ENCODE data around the gene TCERG1L. TPM values are rescaled to one million over a fixed set of nuclear protein-coding genes. Genes with fewer than 3 reads are reported as not detected.

TCERG1L gene
- polyA plus RNA-seq, 1 donor from 2014 or later, result 0.53 TPM

DNA sequence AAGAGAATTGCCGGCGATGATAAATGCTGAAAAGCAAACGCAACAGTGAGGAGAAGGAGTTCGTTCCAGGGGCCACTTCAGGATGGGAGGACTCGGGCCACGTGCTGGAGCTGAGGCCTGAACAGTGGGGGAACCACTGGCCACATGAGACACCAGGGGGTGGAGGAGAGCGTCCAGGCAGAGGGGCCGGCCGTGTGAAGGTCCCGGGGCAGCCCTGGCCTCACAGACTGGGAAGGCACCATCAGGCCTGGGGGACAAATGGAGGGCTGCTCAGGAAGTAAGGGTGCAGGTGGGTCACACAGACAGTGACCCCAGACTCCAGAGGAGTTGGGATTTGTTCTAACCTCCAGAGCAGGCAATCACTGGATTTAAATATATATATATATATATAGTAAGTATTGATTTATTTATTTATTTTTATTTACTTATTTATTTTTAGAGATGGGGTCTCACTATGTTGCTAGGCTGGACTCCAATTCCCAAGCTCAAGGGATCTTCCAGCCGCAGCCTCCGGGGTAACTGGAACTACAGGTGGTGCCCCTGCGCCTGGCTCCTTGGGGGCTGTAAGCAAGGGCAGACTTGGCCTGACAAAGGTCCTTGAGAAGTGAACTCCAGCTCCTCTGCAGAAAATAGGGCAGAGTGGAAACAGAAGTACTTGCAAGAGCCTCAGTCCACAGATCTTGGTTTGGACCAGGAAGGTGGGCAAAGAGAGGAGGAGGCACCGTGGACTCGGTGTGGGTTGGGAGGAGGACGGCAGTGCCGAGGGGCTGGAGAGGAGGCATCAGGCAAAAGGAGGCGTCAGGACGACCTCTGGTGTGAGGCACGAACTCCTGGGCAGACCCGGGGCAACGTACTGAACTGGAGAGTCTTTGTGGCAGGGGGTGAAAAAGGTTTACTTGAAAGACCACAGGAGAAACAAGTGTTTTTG is 57.3 kb downstream of the TCERG1L start:
- no peaks in the 10 kb centered on the region for H4K20me1 ChIP-seq (ENCODE audit: insufficient read depth)
- H3K27me3 ChIP-seq (ENCODE audit: insufficient read depth, low read depth, low read length), result no peaks in the 10 kb centered on the region
- no peak overlapping the region for H3K27ac ChIP-seq (ENCODE audit: low read length)
- H3K4me2 ChIP-seq (ENCODE audit: low read length), result no peak overlapping the region
- no peak overlapping the region for H3K9ac ChIP-seq (ENCODE audit: low read length)
- H2AFZ ChIP-seq (ENCODE audit: low read depth, low read length), result no peak overlapping the region
- H3F3A ChIP-seq (ENCODE audit: insufficient read depth, low read length, poor library complexity, severe bottlenecking), result no peaks in the 10 kb centered on the region
- no peak overlapping the region for H3K4me3 ChIP-seq (ENCODE audit: low read length)
- no peaks in the 10 kb centered on the region for H3K9me2 ChIP-seq (ENCODE audit: insufficient read depth, low read length)
- TF ChIP-seq MXI1 (conservative IDR thresholded peaks at IDR 0.05; ENCODE audit: poor library complexity, severe bottlenecking), result no peak
- TF ChIP-seq POLR2AphosphoS5 (IDR thresholded peaks at IDR 0.05), result no peak
- no peak for TF ChIP-seq RAD21 (conservative IDR thresholded peaks at IDR 0.05)
- no peak for TF ChIP-seq EZH2 (IDR thresholded peaks at IDR 0.05; ENCODE audit: borderline replicate concordance, insufficient read depth, low read length, poor library complexity, severe bottlenecking)
- TF ChIP-seq SMC3 (conservative IDR thresholded peaks at IDR 0.05; ENCODE audit: poor library complexity), result no peak
- no peak for TF ChIP-seq CTCF (IDR thresholded peaks at IDR 0.05; ENCODE audit: poor library complexity, severe bottlenecking)
- no peak for TF ChIP-seq EP300 (conservative IDR thresholded peaks at IDR 0.05; ENCODE audit: poor library complexity, severe bottlenecking)
- TF ChIP-seq, protein P1, sequence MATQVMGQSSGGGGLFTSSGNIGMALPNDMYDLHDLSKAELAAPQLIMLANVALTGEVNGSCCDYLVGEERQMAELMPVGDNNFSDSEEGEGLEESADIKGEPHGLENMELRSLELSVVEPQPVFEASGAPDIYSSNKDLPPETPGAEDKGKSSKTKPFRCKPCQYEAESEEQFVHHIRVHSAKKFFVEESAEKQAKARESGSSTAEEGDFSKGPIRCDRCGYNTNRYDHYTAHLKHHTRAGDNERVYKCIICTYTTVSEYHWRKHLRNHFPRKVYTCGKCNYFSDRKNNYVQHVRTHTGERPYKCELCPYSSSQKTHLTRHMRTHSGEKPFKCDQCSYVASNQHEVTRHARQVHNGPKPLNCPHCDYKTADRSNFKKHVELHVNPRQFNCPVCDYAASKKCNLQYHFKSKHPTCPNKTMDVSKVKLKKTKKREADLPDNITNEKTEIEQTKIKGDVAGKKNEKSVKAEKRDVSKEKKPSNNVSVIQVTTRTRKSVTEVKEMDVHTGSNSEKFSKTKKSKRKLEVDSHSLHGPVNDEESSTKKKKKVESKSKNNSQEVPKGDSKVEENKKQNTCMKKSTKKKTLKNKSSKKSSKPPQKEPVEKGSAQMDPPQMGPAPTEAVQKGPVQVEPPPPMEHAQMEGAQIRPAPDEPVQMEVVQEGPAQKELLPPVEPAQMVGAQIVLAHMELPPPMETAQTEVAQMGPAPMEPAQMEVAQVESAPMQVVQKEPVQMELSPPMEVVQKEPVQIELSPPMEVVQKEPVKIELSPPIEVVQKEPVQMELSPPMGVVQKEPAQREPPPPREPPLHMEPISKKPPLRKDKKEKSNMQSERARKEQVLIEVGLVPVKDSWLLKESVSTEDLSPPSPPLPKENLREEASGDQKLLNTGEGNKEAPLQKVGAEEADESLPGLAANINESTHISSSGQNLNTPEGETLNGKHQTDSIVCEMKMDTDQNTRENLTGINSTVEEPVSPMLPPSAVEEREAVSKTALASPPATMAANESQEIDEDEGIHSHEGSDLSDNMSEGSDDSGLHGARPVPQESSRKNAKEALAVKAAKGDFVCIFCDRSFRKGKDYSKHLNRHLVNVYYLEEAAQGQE (IDR thresholded peaks at IDR 0.05; ENCODE audit: borderline replicate concordance), result no peak
- no peak for TF ChIP-seq TAF1 (IDR thresholded peaks at IDR 0.05; ENCODE audit: low read depth)
- H3K79me2 ChIP-seq (replicated peaks; ENCODE audit: insufficient read depth, low read length), result no peaks in the 10 kb centered on the region
- H3K9me3 ChIP-seq (ENCODE audit: low read length), result no peaks in the 10 kb centered on the region
- no peaks in the 10 kb centered on the region for H3K36me3 ChIP-seq (ENCODE audit: insufficient read depth, low read length)

GRCh38 chr10:131252567-131253276 is 58.8 kb downstream of the TCERG1L start:
- Histone ChIP-seq H3K9me2 (ENCODE audit: insufficient read depth, low read length) (no peaks in the 10 kb centered on the region), H4K20me1 (ENCODE audit: insufficient read depth) (no peaks in the 10 kb centered on the region), H3K9ac (ENCODE audit: low read length) (no peak overlapping the region), H3K27ac (ENCODE audit: low read length) (no peak overlapping the region), H3K36me3 (ENCODE audit: insufficient read depth, low read length) (no peaks in the 10 kb centered on the region), H3K4me2 (ENCODE audit: low read length) (no peak overlapping the region), H3K27me3 (ENCODE audit: insufficient read depth, low read depth, low read length) (no peaks in the 10 kb centered on the region), H2AFZ (ENCODE audit: low read depth, low read length) (no peak overlapping the region), H3F3A (ENCODE audit: insufficient read depth, low read length, poor library complexity, severe bottlenecking) (no peaks in the 10 kb centered on the region), H3K4me3 (ENCODE audit: low read length) (no peak overlapping the region), H3K79me2 (replicated peaks; ENCODE audit: insufficient read depth, low read length) (no peaks in the 10 kb centered on the region), H3K9me3 (ENCODE audit: low read length) (no peaks in the 10 kb centered on the region)
- TF ChIP-seq POLR2AphosphoS5 (IDR thresholded peaks at IDR 0.05) (no peak), MXI1 (conservative IDR thresholded peaks at IDR 0.05; ENCODE audit: poor library complexity, severe bottlenecking) (no peak), CTCF (IDR thresholded peaks at IDR 0.05; ENCODE audit: poor library complexity, severe bottlenecking) (no peak), EP300 (conservative IDR thresholded peaks at IDR 0.05; ENCODE audit: poor library complexity, severe bottlenecking) (no peak), EZH2 (IDR thresholded peaks at IDR 0.05; ENCODE audit: borderline replicate concordance, insufficient read depth, low read length, poor library complexity, severe bottlenecking) (no peak), RAD21 (conservative IDR thresholded peaks at IDR 0.05) (no peak), SMC3 (conservative IDR thresholded peaks at IDR 0.05; ENCODE audit: poor library complexity) (no peak), TAF1 (IDR thresholded peaks at IDR 0.05; ENCODE audit: low read depth) (no peak)
- TF ChIP-seq, protein P1 (IDR thresholded peaks at IDR 0.05; ENCODE audit: borderline replicate concordance), result no peak
